Testis (tissue), 3 donors: ENCODE results near the gene LAIR1. TPM values are rescaled to one million over a fixed set of nuclear protein-coding genes. Genes with fewer than 3 reads are reported as not detected.

ENCODE experiments used
- DNase-seq: peaks from one replicate; pipeline ENCODE4 v3.0.0-alpha.2; 2019
- H3K27ac ChIP-seq, 2 donors: fragments of 200-600 bp; sonication (generic); one replicate each; pipeline ENCODE4 v1.5.1; 2019
- H3K27me3 ChIP-seq: fragments of 200-600 bp; sonication (generic); one replicate; pipeline ENCODE4 v1.5.1; 2019
- H3K36me3 ChIP-seq: fragments of 200-600 bp; sonication (generic); one replicate; pipeline ENCODE4 v1.5.1; 2017; ENCODE audit warnings: low read depth; ENCODE audit errors: missing control alignments
- H3K4me1 ChIP-seq: fragments of 200-600 bp; sonication (generic); one replicate; pipeline ENCODE4 v1.5.1; 2019
- H3K4me3 ChIP-seq, 2 donors: fragments of 200-600 bp; sonication (generic); one replicate each; pipeline ENCODE4 v1.5.1; 2017 to 2019
- H3K9me3 ChIP-seq: fragments of 200-600 bp; sonication (generic); one replicate; pipeline ENCODE4 v1.5.1; 2017
- CTCF ChIP-seq, 3 experiments: fragments of 450-650 bp in 2 of 3; fragments of 200-600 bp in 1 of 3; sonication (generic) in 1 of 3; IDR thresholded peaks; one replicate each; pipeline ENCODE4 v1.5.1; 2016 to 2019; ENCODE audit warnings: antibody characterized with exemption in 3 of 3, mild to moderate bottlenecking in 2 of 3, moderate library complexity in 1 of 3
- POLR2A ChIP-seq: fragments of 450-650 bp; IDR thresholded peaks from one replicate; pipeline ENCODE4 v1.6.1; 2017; ENCODE audit warnings: antibody characterized with exemption, mild to moderate bottlenecking, moderate library complexity
- WGBS, 2 donors: methylation state at CpG; one replicate each; pipeline ENCODE4 v1.1.5; 2018; 5-methylcytosine and 5-hydroxymethylcytosine counted together
- intact Hi-C: fragments of 100-400 bp; cut with DNase I; formaldehyde crosslinking; loops from one replicate; pipeline ENCODE4 v1.15.1; 2023; ENCODE audit warnings: low total_unique reads
- polyA plus RNA-seq: library from polyadenylated mRNA; stranded (reverse); fragments of 350-450 nt; fragmentation: Illumina TruSeq; extraction: RNeasy Lipid Tissue Mini Kit (QIAGEN cat#74804); gene quantifications from one replicate; pipeline ENCODE4 v1.2.3, GENCODE V29; 2014; ENCODE audit warnings: low read depth, low replicate concordance; ENCODE audit not compliant: insufficient read depth
- total RNA-seq, 2 donors: library from RNA; depleted of rRNA; stranded (reverse); fragments of >200 nt; gene quantifications; one replicate each; pipeline ENCODE4 v1.2.3, GENCODE V29; 2016

LAIR1 gene
- total and polyA plus RNA-seq, 3 donors from 2014 or later = 6.4 to 13.4 (median 7.1) TPM

- H3K36me3 ChIP-seq = no peaks in the 10 kb centered on the region
- intact Hi-C loops = no loop called here
- DNase-seq = peak; percentile 63
- 36 to 38% methylated on average over 7 of the region's 7 CpGs for WGBS, 2 donors
- H3K9me3 ChIP-seq = no peaks in the 10 kb centered on the region
- no peak overlapping the region for H3K27ac ChIP-seq
- TF ChIP-seq POLR2A = no peak
- TF ChIP-seq CTCF (IDR thresholded peaks at IDR 0.05) = peak; percentile 58 to 83 (median 64)
- no peaks in the 10 kb centered on the region for H3K27me3 ChIP-seq
- H3K4me3 ChIP-seq = no peak overlapping the region
- peaks cover 12% of the 10 kb centered on the region for H3K4me1 ChIP-seq
Observed at GRCh38 chr19:54390942-54391577, 26.3 kb upstream of the LAIR1 start.

DNA sequence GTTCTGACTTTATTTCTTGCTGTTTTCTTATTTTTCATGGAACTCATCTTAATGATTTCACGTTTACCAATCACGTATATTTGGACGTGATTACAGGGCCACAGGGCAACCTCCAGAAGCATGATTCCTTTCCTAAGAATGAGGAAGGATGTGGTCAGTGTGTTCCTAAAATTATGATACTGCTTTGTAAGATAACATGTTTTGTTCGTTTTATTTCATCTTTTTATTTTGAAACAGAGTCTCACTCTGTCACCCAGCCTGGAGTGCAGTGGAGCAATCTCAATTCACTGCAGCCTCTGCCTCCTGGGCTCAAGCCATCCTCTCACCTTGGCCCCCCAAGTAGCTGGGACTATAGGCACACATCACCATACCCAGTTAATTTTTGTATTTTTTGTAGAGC is 24.8 kb upstream of the LAIR1 start:
- Histone ChIP-seq H3K4me3 (no peak overlapping the region), H3K27ac (no peak overlapping the region), H3K27me3 (no peaks in the 10 kb centered on the region), H3K4me1 (peaks cover 12% of the 10 kb centered on the region), H3K36me3 (no peaks in the 10 kb centered on the region), H3K9me3 (no peaks in the 10 kb centered on the region)
- WGBS, 2 donors = 25 to 37% methylated on average over 4 of the region's 4 CpGs
- DNase-seq = no peak
- intact Hi-C loops = no loop called here
- TF ChIP-seq CTCF (IDR thresholded peaks at IDR 0.05) = no peak
- no peak for TF ChIP-seq POLR2A

DNA sequence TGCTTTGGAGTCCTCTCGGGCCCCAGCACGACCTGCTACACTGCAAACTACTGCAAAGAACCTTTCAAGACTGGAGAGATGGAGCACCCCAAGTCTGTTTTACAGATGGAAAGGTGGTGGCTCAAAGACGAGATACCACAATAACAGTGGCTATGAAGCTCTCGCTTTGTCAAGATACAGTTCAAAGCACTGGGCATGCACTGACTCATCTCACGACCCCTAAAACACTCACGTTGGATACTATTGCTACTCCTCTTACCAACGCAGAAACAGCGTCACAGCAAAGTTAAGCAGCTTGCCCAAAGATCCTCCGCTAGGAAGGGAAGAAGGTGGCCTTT is 24.0 kb upstream of the LAIR1 start:
- Histone ChIP-seq H3K27me3 (no peaks in the 10 kb centered on the region), H3K4me1 (peaks cover 12% of the 10 kb centered on the region), H3K27ac (no peak overlapping the region), H3K4me3 (peak overlapping the region in 1 of 2 donors; percentile 32), H3K36me3 (no peaks in the 10 kb centered on the region), H3K9me3 (no peaks in the 10 kb centered on the region)
- no peak for DNase-seq
- TF ChIP-seq CTCF (IDR thresholded peaks at IDR 0.05) (no peak), POLR2A (no peak)
- WGBS, 2 donors = 26 to 34% methylated on average over 9 of the region's 9 CpGs
- intact Hi-C loops = no loop called here

DNA sequence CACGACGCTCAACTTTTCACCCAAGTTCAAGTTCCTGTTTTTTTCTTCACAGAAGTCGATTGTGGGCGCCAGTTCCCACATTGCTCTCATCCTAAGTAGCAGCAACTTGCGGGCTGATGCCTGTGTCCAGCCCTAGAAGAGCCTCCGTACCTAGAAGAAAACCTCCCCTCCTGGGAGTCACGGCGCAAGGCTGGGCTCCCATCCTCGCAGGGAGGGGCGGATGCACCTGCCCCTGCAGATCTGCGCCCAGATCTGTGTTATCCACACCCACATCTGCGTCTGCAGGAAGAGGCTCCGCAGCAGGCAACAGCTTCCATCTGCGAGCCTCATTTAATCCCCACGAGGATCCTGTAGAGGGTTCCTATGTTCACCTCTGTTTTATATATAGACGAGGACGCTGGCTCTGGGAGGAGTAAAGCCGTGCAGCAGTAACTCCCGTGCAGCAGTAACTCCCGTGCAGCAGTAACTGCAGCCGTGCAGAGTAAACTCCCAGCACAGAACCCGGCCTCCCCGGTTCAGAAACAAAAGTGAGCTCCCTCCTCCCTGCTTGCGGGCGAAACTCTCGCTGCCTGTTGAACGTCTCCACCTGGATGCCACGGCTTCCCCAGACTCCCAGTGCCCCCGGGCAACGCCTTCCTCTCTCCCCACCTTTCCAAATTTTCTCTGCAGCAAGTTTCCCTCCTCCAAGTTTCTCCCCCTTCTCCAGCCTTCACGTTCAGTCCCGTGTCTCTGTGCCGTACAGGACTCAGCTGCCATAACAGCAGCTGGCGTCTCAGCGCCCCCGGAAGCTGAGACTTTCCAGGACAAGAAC is 23.5 kb upstream of the LAIR1 start:
- intact Hi-C loops = no loop called here
- DNase-seq = peak; percentile 34

More for the DNA sequence above, 23.5 kb upstream of the LAIR1 start:
- WGBS, 2 donors = 2 to 7% methylated on average over 24 to 36 of the region's 36 CpGs
- TF ChIP-seq CTCF (IDR thresholded peaks at IDR 0.05) (no peak), POLR2A (no peak)
- H3K9me3 ChIP-seq = no peaks in the 10 kb centered on the region
- peak overlapping the region in 1 of 2 donors; percentile 32 for H3K4me3 ChIP-seq
- peaks cover 12% of the 10 kb centered on the region for H3K4me1 ChIP-seq
- H3K27ac ChIP-seq = no peak overlapping the region
- H3K27me3 ChIP-seq = no peaks in the 10 kb centered on the region
- H3K36me3 ChIP-seq = no peaks in the 10 kb centered on the region
